ENCODE data around the gene GPHN.

Gene GPHN

DNA sequence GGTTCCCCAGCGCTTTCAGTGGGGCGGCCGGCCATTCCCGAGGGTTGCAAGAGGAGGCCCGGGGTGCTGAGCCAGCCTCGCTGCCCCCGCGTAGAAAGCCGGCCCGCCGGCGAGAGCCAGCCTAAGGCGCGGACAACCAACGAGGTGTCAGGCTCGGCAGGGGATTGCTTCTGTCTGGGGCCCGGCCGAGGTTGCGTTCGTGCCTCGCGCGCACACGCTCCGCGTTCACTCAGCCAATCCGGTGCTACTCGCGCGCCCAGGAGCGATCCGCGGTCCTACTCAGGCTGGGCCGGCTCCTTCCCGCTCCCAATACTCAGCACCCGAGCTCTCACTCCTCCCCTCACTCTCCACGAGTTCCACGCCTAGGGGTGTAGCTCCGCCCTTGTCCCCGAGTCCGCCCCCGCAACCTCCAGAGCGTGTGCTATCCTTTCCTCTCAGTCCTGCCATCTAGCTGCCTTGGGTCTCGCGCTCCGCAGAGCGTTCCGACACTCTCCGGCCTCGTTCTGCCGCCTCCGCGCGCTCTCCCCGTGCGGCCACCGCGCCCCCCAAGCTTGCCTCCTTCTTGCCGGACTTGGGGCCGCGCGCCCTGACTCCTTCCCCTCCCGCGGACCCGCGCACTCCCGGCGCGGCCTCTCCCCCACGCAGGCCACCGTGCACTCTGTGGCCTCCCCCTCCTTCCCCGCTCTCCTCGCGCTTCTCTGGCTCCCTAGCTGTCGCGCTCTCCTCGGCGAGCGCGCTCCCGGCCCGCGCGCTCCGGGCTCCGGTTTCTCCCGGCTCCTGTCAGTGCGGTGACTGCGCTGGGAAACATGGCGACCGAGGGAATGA, at the start of gene GPHN:
GPHN (plus strand) TSS at position 426 of the 825 bp plus-strand sequence.
- H3K4me3 ChIP-seq (ENCODE audit: low read depth in 1 of 5, low read length in 5 of 5): peak within 1 kb of the TSS; percentile 83 to 100 (median 94)
- peak within 1 kb of the TSS; percentile 86 for H3K27ac ChIP-seq (ENCODE audit: low read depth, low read length)
- H3K4me1 ChIP-seq (ENCODE audit: control insufficient read depth in 5 of 5, insufficient read depth in 5 of 5, low read length in 5 of 5): peaks cover 2 to 33% (median 24%) of the 10 kb centered on the region in 5 donors
- no peaks in the 10 kb centered on the region for H3K27me3 ChIP-seq (ENCODE audit: control insufficient read depth in 5 of 5, insufficient read depth in 4 of 5, low read length in 5 of 5)
- H3K9ac ChIP-seq (ENCODE audit: low read length in 5 of 5): peak within 1 kb of the TSS; percentile 80 to 96 (median 86)
- no peaks in the 10 kb centered on the region for H3K9me3 ChIP-seq (ENCODE audit: control insufficient read depth in 5 of 5, low read length in 5 of 5)
- H3K36me3 ChIP-seq (ENCODE audit: control insufficient read depth in 5 of 5, insufficient read depth in 5 of 5, low read length in 5 of 5): no peaks in the 10 kb centered on the region

DNA sequence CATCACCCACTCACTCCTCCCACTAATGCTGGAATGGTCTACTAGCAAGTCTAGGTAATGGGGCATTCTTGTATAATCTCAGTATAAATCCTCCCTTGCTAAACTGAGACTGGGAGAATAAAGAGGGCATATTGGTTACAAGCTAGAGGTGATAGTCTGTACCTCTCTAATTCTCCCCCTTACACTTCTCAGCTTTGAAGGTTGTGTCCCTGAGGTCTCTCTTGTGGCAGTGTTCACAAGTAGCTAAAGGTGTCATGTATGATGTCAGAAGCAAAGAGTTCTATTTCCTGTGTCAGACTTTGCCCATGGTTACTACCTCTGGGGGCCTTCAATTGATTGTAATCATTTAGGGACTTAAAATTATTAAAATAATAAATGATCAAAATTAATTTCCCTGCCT, 48.3 kb upstream of the GPHN start:
- H3K27ac ChIP-seq (ENCODE audit: low read depth, low read length): no peak overlapping the region
- H3K27me3 ChIP-seq (ENCODE audit: control insufficient read depth in 5 of 5, insufficient read depth in 4 of 5, low read length in 5 of 5): no peaks in the 10 kb centered on the region
- no peak overlapping the region for H3K4me3 ChIP-seq (ENCODE audit: low read depth in 1 of 5, low read length in 5 of 5)
- peaks cover 0 to 4% (median 0%) of the 10 kb centered on the region in 5 donors for H3K9me3 ChIP-seq (ENCODE audit: control insufficient read depth in 5 of 5, low read length in 5 of 5)
- no peaks in the 10 kb centered on the region for H3K36me3 ChIP-seq (ENCODE audit: control insufficient read depth in 5 of 5, insufficient read depth in 5 of 5, low read length in 5 of 5)
- no peaks in the 10 kb centered on the region for H3K4me1 ChIP-seq (ENCODE audit: control insufficient read depth in 5 of 5, insufficient read depth in 5 of 5, low read length in 5 of 5)
- no peak overlapping the region for H3K9ac ChIP-seq (ENCODE audit: low read length in 5 of 5)

DNA sequence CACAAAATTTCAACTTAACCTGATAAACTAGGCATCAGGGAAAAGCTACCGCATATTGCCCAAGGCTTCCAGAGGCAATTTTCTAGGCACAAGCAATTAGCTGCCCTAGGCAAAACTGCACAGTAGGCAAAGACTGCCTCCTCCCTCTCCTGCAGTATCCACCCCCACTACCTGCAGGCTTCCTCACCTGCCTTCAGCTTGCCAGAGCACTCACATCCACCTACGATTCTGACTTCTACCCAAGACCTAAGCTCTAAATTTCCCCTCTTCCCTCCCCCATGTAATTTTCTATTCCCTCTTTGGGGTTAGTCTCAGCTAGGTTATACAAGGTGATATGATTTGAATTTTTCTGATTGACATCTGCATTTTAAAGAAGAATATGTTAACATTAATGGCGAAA, 43.7 kb upstream of the GPHN start:
- Histone ChIP-seq H3K36me3 (ENCODE audit: control insufficient read depth in 5 of 5, insufficient read depth in 5 of 5, low read length in 5 of 5) (no peaks in the 10 kb centered on the region), H3K9me3 (ENCODE audit: control insufficient read depth in 5 of 5, low read length in 5 of 5) (peaks cover 0 to 3% (median 0%) of the 10 kb centered on the region in 5 donors), H3K4me3 (ENCODE audit: low read depth in 1 of 5, low read length in 5 of 5) (no peak overlapping the region), H3K9ac (ENCODE audit: low read length in 5 of 5) (no peak overlapping the region), H3K4me1 (ENCODE audit: control insufficient read depth in 5 of 5, insufficient read depth in 5 of 5, low read length in 5 of 5) (no peaks in the 10 kb centered on the region), H3K27ac (ENCODE audit: low read depth, low read length) (no peak overlapping the region), H3K27me3 (ENCODE audit: control insufficient read depth in 5 of 5, insufficient read depth in 4 of 5, low read length in 5 of 5) (no peaks in the 10 kb centered on the region)

DNA sequence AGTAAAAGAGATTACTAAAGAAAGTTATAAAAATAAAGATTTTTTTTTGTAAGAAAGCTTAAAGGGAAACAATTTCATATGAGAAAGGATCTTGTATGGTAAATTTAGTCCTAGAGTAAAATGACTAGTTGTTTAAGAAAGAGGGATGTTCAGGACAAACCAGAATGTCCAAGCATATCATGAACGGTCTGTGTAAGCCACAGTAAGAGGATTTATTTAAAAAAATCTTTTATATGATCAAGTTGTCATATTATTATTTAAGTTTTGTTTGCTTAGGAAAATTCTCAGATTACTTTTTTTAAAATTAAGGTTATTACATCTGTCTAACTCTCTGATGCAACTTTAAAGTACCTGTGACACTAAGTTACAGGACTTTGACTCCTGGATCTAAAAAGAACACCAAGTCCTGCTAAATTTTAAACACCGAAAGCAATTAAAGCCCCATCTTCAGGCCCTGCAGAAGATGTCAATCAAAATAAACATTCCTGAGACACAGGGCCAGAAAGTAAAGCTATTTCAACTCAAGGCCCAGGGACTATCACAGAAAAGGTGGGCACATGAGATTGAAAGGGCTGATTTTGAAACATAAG, 39.1 kb upstream of the GPHN start:
- Histone ChIP-seq H3K4me3 (ENCODE audit: low read depth in 1 of 5, low read length in 5 of 5) (no peak overlapping the region), H3K4me1 (ENCODE audit: control insufficient read depth in 5 of 5, insufficient read depth in 5 of 5, low read length in 5 of 5) (peaks cover 0 to 11% (median 0%) of the 10 kb centered on the region in 5 donors), H3K27ac (ENCODE audit: low read depth, low read length) (no peak overlapping the region), H3K9me3 (ENCODE audit: control insufficient read depth in 5 of 5, low read length in 5 of 5) (peaks cover 0 to 6% (median 0%) of the 10 kb centered on the region in 5 donors), H3K36me3 (ENCODE audit: control insufficient read depth in 5 of 5, insufficient read depth in 5 of 5, low read length in 5 of 5) (no peaks in the 10 kb centered on the region), H3K27me3 (ENCODE audit: control insufficient read depth in 5 of 5, insufficient read depth in 4 of 5, low read length in 5 of 5) (no peaks in the 10 kb centered on the region), H3K9ac (ENCODE audit: low read length in 5 of 5) (no peak overlapping the region)

DNA sequence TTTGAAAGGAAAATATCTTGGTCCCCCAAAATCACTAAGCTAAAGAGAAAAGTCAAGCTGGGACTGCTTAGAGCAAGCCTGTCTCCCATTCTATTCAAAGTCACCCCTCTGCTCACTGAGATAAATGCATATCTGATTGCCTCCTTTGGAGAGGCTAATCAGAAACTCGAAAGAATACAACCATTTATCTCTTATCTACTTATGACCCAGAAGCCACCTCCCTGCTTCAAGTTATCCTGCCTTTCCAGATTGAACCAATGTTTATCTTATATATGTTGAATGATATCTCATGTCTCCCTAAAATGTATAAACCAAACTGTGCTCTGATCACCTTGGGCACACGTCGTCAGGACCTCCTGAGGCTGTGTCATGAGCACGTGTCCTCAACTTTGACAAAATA, 36.4 kb upstream of the GPHN start:
- H3K4me3 ChIP-seq (ENCODE audit: low read depth in 1 of 5, low read length in 5 of 5): no peak overlapping the region
- H3K27me3 ChIP-seq (ENCODE audit: control insufficient read depth in 5 of 5, insufficient read depth in 4 of 5, low read length in 5 of 5): no peaks in the 10 kb centered on the region
- peaks cover 0 to 6% (median 0%) of the 10 kb centered on the region in 5 donors for H3K9me3 ChIP-seq (ENCODE audit: control insufficient read depth in 5 of 5, low read length in 5 of 5)
- H3K27ac ChIP-seq (ENCODE audit: low read depth, low read length): no peak overlapping the region
- no peaks in the 10 kb centered on the region for H3K36me3 ChIP-seq (ENCODE audit: control insufficient read depth in 5 of 5, insufficient read depth in 5 of 5, low read length in 5 of 5)
- H3K4me1 ChIP-seq (ENCODE audit: control insufficient read depth in 5 of 5, insufficient read depth in 5 of 5, low read length in 5 of 5): peaks cover 0 to 11% (median 0%) of the 10 kb centered on the region in 5 donors
- no peak overlapping the region for H3K9ac ChIP-seq (ENCODE audit: low read length in 5 of 5)

DNA sequence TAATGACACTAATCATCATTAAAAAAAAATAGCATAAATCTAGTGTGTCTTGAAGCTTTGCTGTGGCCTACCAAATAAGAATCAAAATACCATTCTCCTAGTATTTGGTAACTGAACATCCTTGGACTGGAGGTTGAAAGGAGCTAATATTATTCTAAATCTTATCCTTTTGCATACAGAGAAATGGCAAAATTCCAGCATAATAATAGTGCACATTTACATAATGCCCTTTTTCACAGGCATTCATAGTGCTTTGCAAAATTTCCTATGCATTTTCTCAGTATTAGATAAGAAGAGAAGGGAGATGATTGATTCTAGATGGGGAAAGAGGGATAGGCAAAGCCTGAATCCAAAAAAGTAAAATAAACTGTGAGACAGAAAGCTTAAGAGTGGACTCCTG, 35.7 kb upstream of the GPHN start:
- Histone ChIP-seq H3K4me1 (ENCODE audit: control insufficient read depth in 5 of 5, insufficient read depth in 5 of 5, low read length in 5 of 5) (peaks cover 0 to 16% (median 0%) of the 10 kb centered on the region in 5 donors), H3K27me3 (ENCODE audit: control insufficient read depth in 5 of 5, insufficient read depth in 4 of 5, low read length in 5 of 5) (no peaks in the 10 kb centered on the region), H3K4me3 (ENCODE audit: low read depth in 1 of 5, low read length in 5 of 5) (no peak overlapping the region), H3K9ac (ENCODE audit: low read length in 5 of 5) (no peak overlapping the region), H3K27ac (ENCODE audit: low read depth, low read length) (no peak overlapping the region), H3K9me3 (ENCODE audit: control insufficient read depth in 5 of 5, low read length in 5 of 5) (peaks cover 0 to 6% (median 0%) of the 10 kb centered on the region in 5 donors), H3K36me3 (ENCODE audit: control insufficient read depth in 5 of 5, insufficient read depth in 5 of 5, low read length in 5 of 5) (no peaks in the 10 kb centered on the region)

DNA sequence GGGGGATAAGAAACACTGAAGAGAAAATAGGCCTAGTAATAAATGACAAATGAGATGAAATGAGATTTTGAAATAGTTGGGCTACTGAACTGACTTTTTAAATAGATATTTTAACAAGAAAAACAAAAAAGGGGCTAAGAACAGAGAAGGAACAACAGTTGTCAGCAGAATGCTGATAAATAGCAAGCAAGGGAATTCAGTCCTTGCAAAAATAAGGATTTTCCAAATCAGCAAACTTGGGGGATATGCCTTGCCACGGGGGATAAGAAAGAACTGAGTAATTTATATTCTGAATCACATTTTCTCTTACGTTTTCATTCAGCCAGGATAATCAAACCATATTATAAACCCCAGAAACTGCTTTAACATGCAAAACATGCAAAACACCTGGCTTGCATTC, 34.7 kb upstream of the GPHN start:
- H3K27ac ChIP-seq (ENCODE audit: low read depth, low read length): no peak overlapping the region
- no peak overlapping the region for H3K4me3 ChIP-seq (ENCODE audit: low read depth in 1 of 5, low read length in 5 of 5)
- no peaks in the 10 kb centered on the region for H3K27me3 ChIP-seq (ENCODE audit: control insufficient read depth in 5 of 5, insufficient read depth in 4 of 5, low read length in 5 of 5)
- no peak overlapping the region for H3K9ac ChIP-seq (ENCODE audit: low read length in 5 of 5)
- peaks cover 0 to 6% (median 0%) of the 10 kb centered on the region in 5 donors for H3K9me3 ChIP-seq (ENCODE audit: control insufficient read depth in 5 of 5, low read length in 5 of 5)
- H3K4me1 ChIP-seq (ENCODE audit: control insufficient read depth in 5 of 5, insufficient read depth in 5 of 5, low read length in 5 of 5): peaks cover 0 to 21% (median 0%) of the 10 kb centered on the region in 5 donors
- H3K36me3 ChIP-seq (ENCODE audit: control insufficient read depth in 5 of 5, insufficient read depth in 5 of 5, low read length in 5 of 5): no peaks in the 10 kb centered on the region

DNA sequence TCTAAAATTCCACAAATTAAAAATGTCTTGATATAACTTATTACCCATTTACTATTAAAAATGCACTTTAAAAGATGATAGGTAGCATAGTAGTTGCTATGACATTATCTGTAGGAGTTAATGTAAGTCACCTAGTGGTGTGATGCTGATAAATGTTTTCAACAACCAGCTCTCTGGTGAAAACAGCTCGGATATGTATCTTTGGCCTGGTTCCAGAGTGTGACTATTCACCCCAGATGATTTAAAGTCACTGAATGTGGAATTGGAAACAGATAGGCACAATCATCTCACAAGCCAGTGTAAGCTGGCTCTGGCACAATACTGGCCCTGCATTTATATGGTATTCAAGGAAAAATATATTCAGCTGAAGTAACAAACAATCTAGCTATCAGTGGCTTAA, 31.0 kb upstream of the GPHN start:
- H3K4me3 ChIP-seq (ENCODE audit: low read depth in 1 of 5, low read length in 5 of 5): no peak overlapping the region
- H3K27ac ChIP-seq (ENCODE audit: low read depth, low read length): no peak overlapping the region
- H3K9ac ChIP-seq (ENCODE audit: low read length in 5 of 5): peak overlapping the region in 1 of 5 donors; percentile 20
- H3K27me3 ChIP-seq (ENCODE audit: control insufficient read depth in 5 of 5, insufficient read depth in 4 of 5, low read length in 5 of 5): no peaks in the 10 kb centered on the region
- H3K36me3 ChIP-seq (ENCODE audit: control insufficient read depth in 5 of 5, insufficient read depth in 5 of 5, low read length in 5 of 5): no peaks in the 10 kb centered on the region
- H3K9me3 ChIP-seq (ENCODE audit: control insufficient read depth in 5 of 5, low read length in 5 of 5): no peaks in the 10 kb centered on the region
- H3K4me1 ChIP-seq (ENCODE audit: control insufficient read depth in 5 of 5, insufficient read depth in 5 of 5, low read length in 5 of 5): peaks cover 0 to 27% (median 0%) of the 10 kb centered on the region in 5 donors

DNA sequence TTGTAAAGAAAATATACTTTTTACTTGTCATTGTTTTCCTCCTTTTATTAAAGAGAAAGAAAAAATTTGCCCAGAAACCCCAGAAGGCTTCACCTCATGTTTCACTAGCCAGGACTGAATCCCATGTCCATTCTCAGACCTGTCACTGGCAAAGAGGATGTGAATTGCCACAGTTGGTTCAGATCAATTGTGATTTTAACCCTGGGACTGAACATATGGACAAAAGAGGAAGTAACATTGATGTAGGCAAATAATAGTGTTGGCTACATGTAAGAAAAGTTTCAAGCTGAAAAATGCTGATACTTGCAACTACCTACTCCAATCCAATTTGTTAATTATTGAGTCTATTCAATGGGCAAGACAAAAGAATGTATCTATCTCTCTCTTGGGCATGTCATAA, 30.4 kb upstream of the GPHN start:
- Histone ChIP-seq H3K27ac (ENCODE audit: low read depth, low read length) (no peak overlapping the region), H3K36me3 (ENCODE audit: control insufficient read depth in 5 of 5, insufficient read depth in 5 of 5, low read length in 5 of 5) (no peaks in the 10 kb centered on the region), H3K9me3 (ENCODE audit: control insufficient read depth in 5 of 5, low read length in 5 of 5) (no peaks in the 10 kb centered on the region), H3K27me3 (ENCODE audit: control insufficient read depth in 5 of 5, insufficient read depth in 4 of 5, low read length in 5 of 5) (no peaks in the 10 kb centered on the region), H3K4me1 (ENCODE audit: control insufficient read depth in 5 of 5, insufficient read depth in 5 of 5, low read length in 5 of 5) (peaks cover 0 to 31% (median 1%) of the 10 kb centered on the region in 5 donors), H3K4me3 (ENCODE audit: low read depth in 1 of 5, low read length in 5 of 5) (no peak overlapping the region), H3K9ac (ENCODE audit: low read length in 5 of 5) (no peak overlapping the region)

DNA sequence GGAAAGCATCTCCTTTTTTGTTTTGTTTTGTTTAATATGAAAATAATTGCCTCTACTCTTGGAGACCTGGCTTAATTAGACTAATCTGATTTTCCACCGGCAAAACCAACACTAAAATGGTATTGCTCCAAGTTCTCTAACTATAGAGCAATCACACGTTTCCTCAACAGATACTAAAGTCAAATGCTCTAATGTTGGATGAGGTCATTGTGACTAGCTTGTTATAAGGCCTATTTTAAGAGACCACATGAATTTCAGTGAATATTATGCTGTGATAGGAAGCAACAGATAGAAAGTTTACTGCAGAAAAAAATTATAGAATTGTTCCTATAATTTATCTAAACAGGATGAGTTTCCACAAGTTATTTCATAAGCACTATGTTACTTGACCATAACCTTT, 25.1 kb upstream of the GPHN start:
- Histone ChIP-seq H3K27me3 (ENCODE audit: control insufficient read depth in 5 of 5, insufficient read depth in 4 of 5, low read length in 5 of 5) (no peaks in the 10 kb centered on the region), H3K9ac (ENCODE audit: low read length in 5 of 5) (no peak overlapping the region), H3K4me1 (ENCODE audit: control insufficient read depth in 5 of 5, insufficient read depth in 5 of 5, low read length in 5 of 5) (peaks cover 0 to 23% (median 11%) of the 10 kb centered on the region in 5 donors), H3K36me3 (ENCODE audit: control insufficient read depth in 5 of 5, insufficient read depth in 5 of 5, low read length in 5 of 5) (no peaks in the 10 kb centered on the region), H3K27ac (ENCODE audit: low read depth, low read length) (no peak overlapping the region), H3K9me3 (ENCODE audit: control insufficient read depth in 5 of 5, low read length in 5 of 5) (no peaks in the 10 kb centered on the region), H3K4me3 (ENCODE audit: low read depth in 1 of 5, low read length in 5 of 5) (no peak overlapping the region)

Data from subcutaneous abdominal adipose tissue (tissue), 5 donors.